H1 (cell line): ENCODE measurements around the gene MYOM1. TPM values are rescaled to one million over a fixed set of nuclear protein-coding genes. Genes with fewer than 3 reads are reported as not detected.

Source experiments
- CTCF ChIA-PET: fragments of 300-600 bp; sonication (Branson Sonifier 250); formaldehyde crosslinking; loops from one replicate; lab custom pipeline; 2021; ENCODE audit not compliant: partially characterized antibody; lab: Charles Lee
- POLR2A ChIA-PET: fragments of 300-600 bp; sonication (Branson Sonifier 250); formaldehyde crosslinking; loops from one replicate; lab custom pipeline; 2021; ENCODE audit warnings: inconsistent platforms; ENCODE audit not compliant: partially characterized antibody; lab: Charles Lee
- DNase-seq, 2 experiments: peaks; one replicate each; pipeline versions ENCODE4 v3.0.0 to v3.0.0-alpha.2; 2010 to 2022; ENCODE audit warnings: low spot score in 2 of 2, low read depth in 1 of 2, mixed read lengths in 1 of 2
- FAIRE-seq: peaks from 2 replicates; lab custom pipeline; 2011; peaks lifted over from hg19 to GRCh38; lab: Jason Lieb, UNC
- H2AFZ ChIP-seq: 2 replicates; pipeline ENCODE4 v1.8.1; 2012; ENCODE audit warnings: low read length, inconsistent platforms
- H2AK5ac ChIP-seq: 2 replicates; pipeline ENCODE4 v1.6.1; 2013; ENCODE audit warnings: low read depth, low read length
- H2BK120ac ChIP-seq: replicated peaks from 2 replicates; pipeline ENCODE3; 2013; ENCODE audit warnings: low read depth, low read length, inconsistent platforms
- H2BK12ac ChIP-seq: 2 replicates; pipeline ENCODE4 v1.6.1; 2013; ENCODE audit warnings: low read depth, low read length
- H2BK15ac ChIP-seq: 2 replicates; pipeline ENCODE4 v1.6.1; 2013; ENCODE audit warnings: low read length
- H2BK20ac ChIP-seq: 2 replicates; pipeline ENCODE4 v1.6.1; 2013; ENCODE audit warnings: low read length
- H2BK5ac ChIP-seq: 2 replicates; pipeline ENCODE4 v1.6.1; 2013; ENCODE audit warnings: low read depth, low read length
- H3K14ac ChIP-seq: 2 replicates; pipeline ENCODE4 v1.6.1; 2013; ENCODE audit warnings: inconsistent platforms; ENCODE audit not compliant: insufficient read length
- H3K18ac ChIP-seq: 2 replicates; pipeline ENCODE4 v1.6.1; 2013; ENCODE audit warnings: low read length; ENCODE audit errors: extremely low read depth
- H3K23ac ChIP-seq: 2 replicates; pipeline ENCODE4 v1.6.1; 2013; ENCODE audit warnings: inconsistent platforms; ENCODE audit not compliant: insufficient read length
- H3K23me2 ChIP-seq: 2 replicates; pipeline ENCODE4 v1.6.1; 2013; ENCODE audit warnings: low read depth, low read length
- H3K27ac ChIP-seq: 2 replicates; pipeline ENCODE4 v1.6.1; 2011; ENCODE audit warnings: low read depth, low read length, inconsistent platforms
- H3K27me3 ChIP-seq, 4 experiments: replicated peaks in 1 of 4; 1 replicate in 1 of 4; 2 replicates in 3 of 4; pipeline versions ENCODE4 v1.6.1 to v1.8.1; 2011 to 2013; ENCODE audit warnings: low read length in 3 of 4, mild to moderate bottlenecking in 3 of 4, inconsistent platforms in 2 of 4, mixed read lengths in 2 of 4, moderate library complexity in 1 of 4; ENCODE audit not compliant: control insufficient read depth in 3 of 4, insufficient read depth in 3 of 4; ENCODE audit errors: extremely low read depth in 1 of 4
- H3K36me3 ChIP-seq, 4 experiments: 2 replicates each; pipeline versions ENCODE4 v1.6.1 to v1.8.1; 2011 to 2013; ENCODE audit warnings: mild to moderate bottlenecking in 4 of 4, low read length in 3 of 4, moderate library complexity in 2 of 4, control low read depth in 1 of 4, inconsistent platforms in 1 of 4; ENCODE audit not compliant: insufficient read depth in 4 of 4, control insufficient read depth in 2 of 4
- H3K4ac ChIP-seq: replicated peaks from 2 replicates; pipeline ENCODE3; 2013; ENCODE audit warnings: low read length, low read depth, mixed read lengths, inconsistent platforms; ENCODE audit not compliant: insufficient read length
- H3K4me1 ChIP-seq, 4 experiments: replicated peaks in 1 of 4; 1 replicate in 1 of 4; 2 replicates in 3 of 4; pipeline versions ENCODE4 v1.6.1 to v1.8.1; 2011 to 2013; ENCODE audit warnings: low read length in 3 of 4, inconsistent platforms in 2 of 4, mixed read lengths in 1 of 4; ENCODE audit not compliant: insufficient read depth in 4 of 4, control insufficient read depth in 3 of 4
- H3K4me2 ChIP-seq, 2 experiments: 2 replicates each; pipeline versions ENCODE4 v1.6.1 to v1.8.1; 2011 to 2013; ENCODE audit warnings: low read depth in 2 of 2, low read length in 2 of 2, control low read depth in 1 of 2, inconsistent platforms in 1 of 2, mild to moderate bottlenecking in 1 of 2; ENCODE audit not compliant: insufficient read depth in 1 of 2
- H3K4me3 ChIP-seq, 4 experiments: fragments of 200-600, 300-600 bp in 1 of 4; sonication (generic), shearing (Covaris generic), sonication (Bioruptor Twin) in 1 of 4; 2 replicates each; pipeline versions ENCODE4 v1.5.1 to v1.8.1; 2011 to 2016; ENCODE audit warnings: low read length in 4 of 4, low read depth in 3 of 4, control low read depth in 2 of 4, inconsistent platforms in 2 of 4, mild to moderate bottlenecking in 2 of 4, mixed read lengths in 1 of 4, moderate library complexity in 1 of 4; ENCODE audit not compliant: insufficient read depth in 2 of 4; ENCODE audit errors: extremely low read depth in 1 of 4
- H3K56ac ChIP-seq: replicated peaks from 2 replicates; pipeline ENCODE3; 2013; ENCODE audit warnings: low read depth, mild to moderate bottlenecking, mixed read lengths, low read length, inconsistent platforms; ENCODE audit not compliant: insufficient read length
- H3K79me1 ChIP-seq: 2 replicates; pipeline ENCODE4 v1.6.1; 2013; ENCODE audit warnings: low read depth, low read length, control low read depth
- H3K79me2 ChIP-seq, 2 experiments: 2 replicates each; pipeline versions ENCODE4 v1.6.1 to v1.8.1; 2012 to 2013; ENCODE audit warnings: low read length in 2 of 2, mild to moderate bottlenecking in 2 of 2, inconsistent platforms in 1 of 2; ENCODE audit not compliant: insufficient read depth in 2 of 2, control insufficient read depth in 1 of 2
- H3K9ac ChIP-seq, 4 experiments: replicated peaks in 1 of 4; 1 replicate in 1 of 4; 2 replicates in 3 of 4; pipeline versions ENCODE4 v1.6.1 to v1.8.1; 2011 to 2013; ENCODE audit warnings: low read depth in 3 of 4, low read length in 3 of 4, control low read depth in 2 of 4, mild to moderate bottlenecking in 2 of 4, moderate library complexity in 2 of 4, inconsistent platforms in 1 of 4; ENCODE audit errors: extremely low read depth in 1 of 4
- H3K9me3 ChIP-seq, 2 experiments: 2 replicates each; pipeline versions ENCODE4 v1.6.1 to v1.8.1; 2012 to 2013; ENCODE audit warnings: mild to moderate bottlenecking in 2 of 2, moderate library complexity in 2 of 2, control low read depth in 1 of 2, inconsistent platforms in 1 of 2, low read depth in 1 of 2, low read length in 1 of 2, mixed read lengths in 1 of 2; ENCODE audit not compliant: insufficient read depth in 2 of 2
- H4K20me1 ChIP-seq, 2 experiments: replicated peaks in 1 of 2; 2 replicates each; pipeline versions ENCODE3 to v1.8.1; 2011 to 2013; ENCODE audit warnings: inconsistent platforms in 2 of 2, low read length in 2 of 2, mild to moderate bottlenecking in 1 of 2; ENCODE audit not compliant: insufficient read depth in 2 of 2, control insufficient read depth in 1 of 2
- H4K5ac ChIP-seq: 2 replicates; pipeline ENCODE4 v1.6.1; 2013; ENCODE audit warnings: low read length, low read depth, mixed read lengths, inconsistent platforms; ENCODE audit not compliant: insufficient read length
- H4K8ac ChIP-seq: 2 replicates; pipeline ENCODE4 v1.8.0; 2013; ENCODE audit warnings: mild to moderate bottlenecking, moderate library complexity, low read length, inconsistent platforms; ENCODE audit not compliant: insufficient read depth; ENCODE audit errors: extremely low read depth
- H4K91ac ChIP-seq: replicated peaks from 2 replicates; pipeline ENCODE3; 2013; ENCODE audit warnings: low read length, mixed read lengths, inconsistent platforms; ENCODE audit not compliant: insufficient read length
- BACH1 ChIP-seq: IDR thresholded peaks from 2 replicates; pipeline ENCODE4 v1.6.1; 2012; ENCODE audit warnings: low read length, improper control_type of control experiment
- CBX5 ChIP-seq: fragments of 300-800, 300-1000 bp; sonication (generic); IDR thresholded peaks from 2 replicates; pipeline ENCODE4 v1.7.1; 2016; ENCODE audit warnings: antibody characterized with exemption, low read length, low read depth
- CREB1 ChIP-seq: IDR thresholded peaks from 2 replicates; pipeline ENCODE4 v1.6.1; 2012; ENCODE audit warnings: inconsistent platforms
- CTBP2 ChIP-seq: IDR thresholded peaks from 2 replicates; pipeline ENCODE4 v1.7.0; 2011; ENCODE audit warnings: borderline replicate concordance, mild to moderate bottlenecking, moderate library complexity, mixed read lengths, low read length; ENCODE audit not compliant: insufficient read depth, insufficient read length
- EP300 ChIP-seq, 2 experiments: IDR thresholded peaks; 1 replicate in 1 of 2; 2 replicates in 1 of 2; pipeline ENCODE4 v1.6.1; 2011 to 2012; ENCODE audit warnings: low read depth in 2 of 2, low read length in 2 of 2, mild to moderate bottlenecking in 2 of 2, borderline replicate concordance in 1 of 2, inconsistent platforms in 1 of 2, moderate library complexity in 1 of 2
- HDAC6 ChIP-seq: IDR thresholded peaks from one replicate; pipeline ENCODE4 v1.7.1; 2012; ENCODE audit warnings: low read depth, mild to moderate bottlenecking, inconsistent platforms, low read length, moderate library complexity
- RAD21 ChIP-seq, 2 experiments: IDR thresholded peaks in 1 of 2; conservative IDR thresholded peaks in 1 of 2; 2 replicates each; pipeline ENCODE4 v1.6.1; 2011; ENCODE audit warnings: low read depth in 2 of 2, low read length in 2 of 2, improper control_type of control experiment in 1 of 2, inconsistent platforms in 1 of 2, mild to moderate bottlenecking in 1 of 2, moderate library complexity in 1 of 2
- RFX5 ChIP-seq: IDR thresholded peaks from 2 replicates; pipeline ENCODE4 v1.6.1; 2011; ENCODE audit warnings: low read depth, low read length, improper control_type of control experiment, borderline replicate concordance
- SIN3A ChIP-seq, 2 experiments: IDR thresholded peaks in 1 of 2; conservative IDR thresholded peaks in 1 of 2; 2 replicates each; pipeline ENCODE4 v1.6.1; 2011 to 2012; ENCODE audit warnings: low read length in 2 of 2, improper control_type of control experiment in 1 of 2, low read depth in 1 of 2, mild to moderate bottlenecking in 1 of 2
- SP2 ChIP-seq: IDR thresholded peaks from 2 replicates; pipeline ENCODE4 v1.6.1; 2012; ENCODE audit warnings: mild to moderate bottlenecking, low read length, inconsistent platforms
- SRF ChIP-seq: IDR thresholded peaks from 2 replicates; pipeline ENCODE4 v1.6.1; 2011; ENCODE audit warnings: mild to moderate bottlenecking, low read depth, low read length, moderate library complexity
- WGBS, 2 experiments: shearing (Covaris generic) in 1 of 2; methylation state at CpG; one replicate each; pipeline versions ENCODE4 v1.1.6 to v1.1.7; 2013 to 2015; ENCODE audit warnings: low lambda C conversion rate in 2 of 2, mixed read lengths in 2 of 2, inconsistent platforms in 1 of 2, low coverage in 1 of 2, missing lambda C conversion rate in 1 of 2; ENCODE audit not compliant: insufficient replicate concordance in 2 of 2, insufficient coverage in 1 of 2, insufficient read length in 1 of 2; ENCODE audit errors: extremely low coverage in 1 of 2, missing lambda C conversion rate in 1 of 2; 5-methylcytosine and 5-hydroxymethylcytosine counted together
- polyA plus RNA-seq, 7 experiments: library from polyadenylated mRNA; depleted of rRNA in 3 of 7; stranded (reverse) in 5 of 7; unstranded in 2 of 7; fragments of >200 nt in 5 of 7; fragments of 200-250 nt in 2 of 7; gene quantifications; 1 replicate in 5 of 7; 2 replicates in 1 of 7; 4 replicates in 1 of 7; pipeline versions ENCODE4 v1.2.1 to v1.2.3, GENCODE V29; 2011 to 2013; ENCODE audit warnings: missing spikeins in 2 of 7, mixed read lengths in 2 of 7
- total RNA-seq: library from RNA; stranded (reverse); fragmentation: NEBNext Ultra II Directional; extraction: Animal tissue kit (Norgen Biotek cat#: 25700); gene quantifications from 2 replicates; pipeline ENCODE4 v1.2.1, GENCODE V29; 2021

The MYOM1 gene
- total and polyA plus RNA-seq, 2 of the 8 experiments (the other 6 are each of a cell fraction or from before 2014, with no cell fraction given) = 0.06 to 0.32 TPM

- Histone ChIP-seq H3K79me1 (no peaks in the 10 kb centered on the region), H2AFZ (no peak overlapping the region), H3K9me3 (no peaks in the 10 kb centered on the region), H2BK15ac (no peak overlapping the region), H3K4ac (peak overlapping the region; percentile 47), H3K18ac (no peak overlapping the region), H3K23me2 (no peaks in the 10 kb centered on the region; the same call in 1 of the 2 replicates), H3K14ac (no peak overlapping the region), H3K4me2 (no peak overlapping the region), H4K8ac (no peak overlapping the region), H3K4me1 (no peaks in the 10 kb centered on the region), H3K36me3 (no peaks in the 10 kb centered on the region), H2AK5ac (no peak overlapping the region), H4K20me1 (no peaks in the 10 kb centered on the region), H4K91ac (no peak overlapping the region), H3K79me2 (no peaks in the 10 kb centered on the region), H3K56ac (no peak overlapping the region), H2BK120ac (no peak overlapping the region), H3K9ac (no peak overlapping the region), H4K5ac (no peak overlapping the region), H2BK20ac (no peak overlapping the region), H2BK12ac (no peak overlapping the region), H3K4me3 (no peak overlapping the region), H3K23ac (peak overlapping the region; percentile 60), H3K27ac (no peak overlapping the region), H3K27me3 (no peaks in the 10 kb centered on the region), H2BK5ac (no peak overlapping the region)
- WGBS, 2 experiments = 90% methylated on average over 17 of the region's 17 CpGs; no CpG with 5 or more reads in 1 of the 2 experiments
- FAIRE-seq = no peak
- ChIA-PET CTCF (interaction anchor here (0.8 to 5.5 kb wide), 10 partner anchors 8 to 179 kb away, joined by 3 to 47 read pairs (median 4); no protein-coding TSS in a partner anchor), POLR2A (no interaction called here)
- no peak for DNase-seq
- no peak for TF ChIP-seq RFX5
- TF ChIP-seq CTBP2 = no peak
- no peak for TF ChIP-seq SP2
- TF ChIP-seq EP300 (IDR thresholded peaks at IDR 0.05; ENCODE audit: borderline replicate concordance in 1 of 2, low read depth in 2 of 2, low read length in 2 of 2) = no peak
- TF ChIP-seq CREB1 = no peak
- no peak for TF ChIP-seq SRF
- TF ChIP-seq HDAC6 = no peak
- TF ChIP-seq CBX5 = no peak
- TF ChIP-seq SIN3A (conservative IDR thresholded peaks at IDR 0.05 in 1 of 2, IDR thresholded peaks at IDR 0.05 in 1 of 2; ENCODE audit: low read depth in 1 of 2, low read length in 2 of 2) = no peak
- no peak for TF ChIP-seq BACH1
- no peak for TF ChIP-seq RAD21 (IDR thresholded peaks at IDR 0.05 in 1 of 2, conservative IDR thresholded peaks at IDR 0.05 in 1 of 2; ENCODE audit: low read depth in 2 of 2, low read length in 2 of 2)
These were observed 153.2 kb downstream of the MYOM1 start for GRCh38 chr18:3066341-3067110.
